ENCODE results near the gene ZNF627. TPM values are rescaled to one million over a fixed set of nuclear protein-coding genes. Genes with fewer than 3 reads are reported as not detected.

ZNF627 gene
- total RNA-seq, 2 experiments from 2014 or later = 6.1 to 6.5 TPM

GRCh38 chr19:11652056-11652455 is 54.8 kb downstream of the ZNF627 start:
- peaks cover 26% of the 10 kb centered on the region for H3K9me3 Mint-ChIP-seq
- H3K27ac Mint-ChIP-seq = no peak overlapping the region
- ATAC-seq = no peak
- CTCF ChIA-PET = no interaction called here
- intact Hi-C loops (cut with micrococcal nuclease) = no loop called here
- DNase-seq = no peak
- H3K4me1 Mint-ChIP-seq (ENCODE audit: low read depth) = no peaks in the 10 kb centered on the region
- peaks cover 1% of the 10 kb centered on the region for H3K27me3 Mint-ChIP-seq
- TF ChIP-seq, protein P1, sequence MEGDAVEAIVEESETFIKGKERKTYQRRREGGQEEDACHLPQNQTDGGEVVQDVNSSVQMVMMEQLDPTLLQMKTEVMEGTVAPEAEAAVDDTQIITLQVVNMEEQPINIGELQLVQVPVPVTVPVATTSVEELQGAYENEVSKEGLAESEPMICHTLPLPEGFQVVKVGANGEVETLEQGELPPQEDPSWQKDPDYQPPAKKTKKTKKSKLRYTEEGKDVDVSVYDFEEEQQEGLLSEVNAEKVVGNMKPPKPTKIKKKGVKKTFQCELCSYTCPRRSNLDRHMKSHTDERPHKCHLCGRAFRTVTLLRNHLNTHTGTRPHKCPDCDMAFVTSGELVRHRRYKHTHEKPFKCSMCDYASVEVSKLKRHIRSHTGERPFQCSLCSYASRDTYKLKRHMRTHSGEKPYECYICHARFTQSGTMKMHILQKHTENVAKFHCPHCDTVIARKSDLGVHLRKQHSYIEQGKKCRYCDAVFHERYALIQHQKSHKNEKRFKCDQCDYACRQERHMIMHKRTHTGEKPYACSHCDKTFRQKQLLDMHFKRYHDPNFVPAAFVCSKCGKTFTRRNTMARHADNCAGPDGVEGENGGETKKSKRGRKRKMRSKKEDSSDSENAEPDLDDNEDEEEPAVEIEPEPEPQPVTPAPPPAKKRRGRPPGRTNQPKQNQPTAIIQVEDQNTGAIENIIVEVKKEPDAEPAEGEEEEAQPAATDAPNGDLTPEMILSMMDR (IDR thresholded peaks at IDR 0.05) = no peak
- POLR2A ChIA-PET = interaction anchor here (1.1 kb wide), 1 partner anchor 90 kb away, joined by 3 read pairs; no protein-coding TSS in a partner anchor
- peaks cover 21% of the 10 kb centered on the region for H3K36me3 Mint-ChIP-seq (ENCODE audit: low read depth)
- H3K4me3 Mint-ChIP-seq = no peak overlapping the region

GRCh38 chr19:11652492-11652891 is 55.2 kb downstream of the ZNF627 start:
- no peak for DNase-seq
- TF ChIP-seq, protein P1 (IDR thresholded peaks at IDR 0.05) = no peak
- no peak overlapping the region for H3K4me3 Mint-ChIP-seq
- no peak for ATAC-seq
- H3K36me3 Mint-ChIP-seq (ENCODE audit: low read depth) = peaks cover 21% of the 10 kb centered on the region
- no peak overlapping the region for H3K27ac Mint-ChIP-seq
- intact Hi-C loops (cut with micrococcal nuclease) = no loop called here
- CTCF ChIA-PET = no interaction called here
- H3K4me1 Mint-ChIP-seq (ENCODE audit: low read depth) = no peaks in the 10 kb centered on the region
- POLR2A ChIA-PET = interaction anchor here (1.1 kb wide), 1 partner anchor 90 kb away, joined by 3 read pairs; no protein-coding TSS in a partner anchor
- peaks cover 1% of the 10 kb centered on the region for H3K27me3 Mint-ChIP-seq
- peaks cover 26% of the 10 kb centered on the region for H3K9me3 Mint-ChIP-seq

GRCh38 chr19:11656535-11656934 is 59.3 kb downstream of the ZNF627 start:
- H3K4me3 Mint-ChIP-seq = no peak overlapping the region
- H3K27ac Mint-ChIP-seq = no peak overlapping the region
- peaks cover 2% of the 10 kb centered on the region for H3K27me3 Mint-ChIP-seq
- CTCF ChIA-PET = no interaction called here
- DNase-seq = no peak
- POLR2A ChIA-PET = no interaction called here
- H3K9me3 Mint-ChIP-seq = peaks cover 22% of the 10 kb centered on the region
- intact Hi-C loops (cut with micrococcal nuclease) = no loop called here
- no peak for ATAC-seq
- no peaks in the 10 kb centered on the region for H3K4me1 Mint-ChIP-seq (ENCODE audit: low read depth)
- TF ChIP-seq, protein P1 (IDR thresholded peaks at IDR 0.05) = no peak
- H3K36me3 Mint-ChIP-seq (ENCODE audit: low read depth) = peaks cover 21% of the 10 kb centered on the region

GRCh38 chr19:11657307-11657706 is 60.0 kb downstream of the ZNF627 start:
- Mint-ChIP-seq H3K4me3 (no peak overlapping the region), H3K27me3 (peaks cover 2% of the 10 kb centered on the region), H3K9me3 (peaks cover 14% of the 10 kb centered on the region), H3K4me1 (ENCODE audit: low read depth) (no peaks in the 10 kb centered on the region), H3K27ac (no peak overlapping the region), H3K36me3 (ENCODE audit: low read depth) (peaks cover 13% of the 10 kb centered on the region)
- TF ChIP-seq, protein P1 (IDR thresholded peaks at IDR 0.05) = no peak
- CTCF ChIA-PET = no interaction called here
- intact Hi-C loops (cut with micrococcal nuclease) = no loop called here
- DNase-seq (no peak), ATAC-seq (no peak)
- POLR2A ChIA-PET = no interaction called here

GRCh38 chr19:11658970-11659369 is 61.7 kb downstream of the ZNF627 start:
- H3K36me3 Mint-ChIP-seq (ENCODE audit: low read depth) = peaks cover 3% of the 10 kb centered on the region
- ChIA-PET CTCF (interaction anchor here (1.3 to 1.8 kb wide), 2 partner anchors 128 to 139 kb away, joined by 3 to 7 read pairs; no protein-coding TSS in a partner anchor), POLR2A (no interaction called here)
- no peak overlapping the region for H3K27ac Mint-ChIP-seq
- H3K4me3 Mint-ChIP-seq = no peak overlapping the region
- peaks cover 2% of the 10 kb centered on the region for H3K27me3 Mint-ChIP-seq
- TF ChIP-seq, protein P1 (IDR thresholded peaks at IDR 0.05) = no peak
- H3K4me1 Mint-ChIP-seq (ENCODE audit: low read depth) = no peaks in the 10 kb centered on the region
- peaks cover 2% of the 10 kb centered on the region for H3K9me3 Mint-ChIP-seq
- no peak for ATAC-seq
- no peak for DNase-seq
- intact Hi-C loops (cut with micrococcal nuclease) = no loop called here
